Measurements from ENCODE around the gene TNIK. TPM values are rescaled to one million over a fixed set of nuclear protein-coding genes. Genes with fewer than 3 reads are reported as not detected.
A peak's percentile ranks its signal among the peaks of the same experiment; 100 is the strongest.

Gene TNIK
- total and polyA plus RNA-seq, 10 of the 15 experiments (the other 5 are each of a cell fraction or from before 2014, with no cell fraction given) = 13.9 to 74.3 (median 48.2) TPM

GRCh38 chr3:171255236-171255806 lies 204.9 kb downstream of the TNIK start (continued):
- peak; percentile 85 for TF ChIP-seq NFIC (IDR thresholded peaks at IDR 0.05; ENCODE audit: low read depth, low read length)
- TF ChIP-seq ZNF622 (IDR thresholded peaks at IDR 0.05) = no peak
- TF ChIP-seq E2F4 (IDR thresholded peaks at IDR 0.05; ENCODE audit: low read depth, low read length) = no peak
- TF ChIP-seq MYB (IDR thresholded peaks at IDR 0.05; ENCODE audit: borderline replicate concordance, low read depth, low read length) = no peak
- TF ChIP-seq CREB1 (IDR thresholded peaks at IDR 0.05; ENCODE audit: low read depth) = 0 out of 2 replicates have a peak, but pooled peaks have one; percentile 26
- peak; percentile 72; the same call in 1 of the 2 replicates for TF ChIP-seq ZNF687 (IDR thresholded peaks at IDR 0.05)
- TF ChIP-seq CHD2 (IDR thresholded peaks at IDR 0.05; ENCODE audit: borderline replicate concordance, low read depth, low read length) = no peak
- peak; percentile 81 for TF ChIP-seq ZNF217 (IDR thresholded peaks at IDR 0.05)
- peak; percentile 38 for TF ChIP-seq IKZF1 (conservative IDR thresholded peaks at IDR 0.05)
- TF ChIP-seq MEF2A (IDR thresholded peaks at IDR 0.05; ENCODE audit: insufficient read depth, low read depth, low read length) = peak; percentile 66; the same call in 1 of the 2 replicates
- TF ChIP-seq SIX5 (IDR thresholded peaks at IDR 0.05; ENCODE audit: low read depth, low read length, severe bottlenecking) = no peak
- peak; percentile 73 for TF ChIP-seq FOXM1 (IDR thresholded peaks at IDR 0.05; ENCODE audit: low read depth, low read length)
- TF ChIP-seq CEBPB (IDR thresholded peaks at IDR 0.05; ENCODE audit: borderline replicate concordance in 1 of 2, low read depth in 2 of 2, low read length in 2 of 2) = no peak
- no peak for TF ChIP-seq JUND (IDR thresholded peaks at IDR 0.05; ENCODE audit: low read depth, low read length)
- TF ChIP-seq PKNOX1 (IDR thresholded peaks at IDR 0.05) = peak; percentile 12; the same call in 1 of the 2 replicates
- TF ChIP-seq JUNB (IDR thresholded peaks at IDR 0.05) = peak; percentile 82
- peak; percentile 53 for TF ChIP-seq SKIL (IDR thresholded peaks at IDR 0.05; ENCODE audit: low read depth, poor library complexity, severe bottlenecking)
- no peak for TF ChIP-seq KAT2A (conservative IDR thresholded peaks at IDR 0.05; ENCODE audit: control insufficient read depth, low read depth, low read length)
- no peak for TF ChIP-seq MTA3 (IDR thresholded peaks at IDR 0.05; ENCODE audit: borderline replicate concordance, low read length)
- peak in 1 of 2 experiments; percentile 43; a peak in 1 of 4 replicates for TF ChIP-seq ETV6 (conservative IDR thresholded peaks at IDR 0.05 in 1 of 2, IDR thresholded peaks at IDR 0.05 in 1 of 2; ENCODE audit: borderline replicate concordance in 1 of 2, low read depth in 1 of 2)
- TF ChIP-seq YY1 (IDR thresholded peaks at IDR 0.05; ENCODE audit: low read depth, low read length) = peak; percentile 77; the same call in 1 of the 2 replicates

Data from GM12878 (cell line).